HS-5 (cell line): ENCODE data around the gene UBAC2.

ENCODE experiments used
- DNase-seq: peaks from one replicate; pipeline ENCODE4 v3.0.0-alpha.2; 2012; ENCODE audit warnings: low read depth

Gene UBAC2

DNA sequence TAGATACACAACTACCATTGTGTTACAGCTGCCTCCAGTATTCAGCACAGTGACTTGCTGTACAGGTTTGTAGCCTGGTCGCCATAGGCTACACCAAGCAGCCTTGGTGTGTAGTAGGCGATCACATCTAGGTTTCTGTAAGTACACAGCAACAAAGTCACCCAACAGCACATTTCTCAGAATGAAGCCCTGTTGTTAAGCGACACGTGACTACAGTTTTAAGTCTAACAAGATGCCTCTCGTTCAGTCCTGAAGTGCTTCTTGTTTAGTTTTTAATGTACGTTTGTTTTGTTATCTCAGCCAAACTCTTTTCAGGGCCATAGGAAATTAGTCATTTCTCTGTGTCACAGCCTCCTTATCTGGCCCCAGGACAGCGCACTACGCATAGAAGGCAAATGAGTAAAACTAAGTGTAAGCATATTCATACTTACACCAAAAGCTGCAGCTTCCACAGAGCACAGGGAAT is 156.5 kb downstream of the UBAC2 start:
- DNase-seq: peak; percentile 10

DNA sequence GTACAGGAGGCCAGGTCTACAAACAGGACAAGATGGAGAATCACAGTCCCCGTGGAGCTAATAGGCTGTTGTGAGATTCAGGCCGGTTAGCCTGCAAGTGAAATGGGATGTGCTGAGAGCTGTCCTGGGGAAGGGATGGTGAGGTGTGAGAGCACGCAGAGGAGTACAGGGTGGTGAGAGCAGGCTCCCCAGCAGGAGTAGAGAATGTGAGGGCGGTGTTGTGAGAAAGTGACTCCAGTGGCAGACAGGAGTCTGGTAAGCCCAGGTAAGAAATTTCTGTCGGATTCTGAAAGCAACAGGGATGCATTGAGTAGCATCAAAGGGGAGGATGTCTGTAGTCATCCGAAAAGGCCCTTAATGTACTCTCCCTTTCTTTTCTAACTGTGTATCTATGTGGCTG is 157.3 kb downstream of the UBAC2 start:
- no peak for DNase-seq

DNA sequence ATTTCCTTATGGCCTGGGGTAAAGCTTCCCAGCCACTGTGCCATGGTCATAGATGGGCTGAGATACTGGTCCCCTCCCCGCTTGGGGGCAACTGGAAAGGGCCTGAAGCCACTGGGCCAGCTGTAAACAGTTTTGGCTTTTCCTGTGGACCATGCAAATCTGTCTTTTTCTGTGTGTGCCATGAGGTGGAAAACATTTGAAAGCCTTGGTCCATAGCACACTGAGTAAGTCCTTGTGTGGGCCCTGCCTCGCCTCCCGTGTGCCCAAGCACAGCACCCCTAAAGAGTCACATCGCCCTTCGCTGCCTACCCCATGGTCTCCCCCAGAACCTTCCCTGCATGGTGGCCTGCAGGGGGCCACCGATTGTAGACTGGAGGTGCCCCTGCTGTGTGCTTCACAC is 158.9 kb downstream of the UBAC2 start:
- no peak for DNase-seq

DNA sequence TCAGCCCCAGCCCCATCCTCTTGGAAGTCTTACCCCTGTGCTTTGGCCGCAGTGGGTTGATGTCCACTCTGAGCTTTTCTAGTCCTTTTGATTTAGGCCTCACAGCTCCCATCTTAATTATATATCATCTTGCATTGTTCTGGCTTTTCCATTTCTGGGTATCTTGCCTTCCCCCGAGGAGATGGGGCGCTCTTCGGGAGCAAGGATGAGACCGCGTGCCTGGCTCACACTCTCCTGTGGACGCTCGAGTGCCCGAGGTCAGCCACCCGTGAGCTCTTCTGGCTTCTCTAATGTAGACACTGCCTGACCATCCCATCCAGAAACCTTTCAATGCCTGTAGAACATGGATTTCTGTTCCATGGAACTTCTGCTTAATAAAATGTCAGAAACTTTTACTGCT is 160.0 kb downstream of the UBAC2 start:
- no peak for DNase-seq

DNA sequence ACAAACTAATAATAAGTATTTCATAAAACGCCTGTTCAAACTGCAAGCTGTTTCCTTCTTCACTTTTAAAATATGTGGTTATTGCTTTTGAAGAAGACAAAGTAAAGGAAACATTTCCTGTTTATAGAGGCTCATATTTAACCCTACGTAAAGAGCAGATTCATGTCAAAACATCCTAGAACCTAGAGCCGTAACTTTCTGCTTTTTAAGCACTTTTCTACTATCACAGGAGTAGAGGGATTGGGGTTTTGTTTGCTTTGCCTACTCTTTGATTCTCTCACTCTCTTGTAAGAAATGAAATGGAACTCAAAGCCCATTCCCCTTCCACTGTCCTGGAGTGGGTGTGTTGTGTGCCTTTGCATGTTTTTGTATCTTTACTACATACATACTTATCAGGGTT is 160.5 kb downstream of the UBAC2 start:
- DNase-seq: no peak

DNA sequence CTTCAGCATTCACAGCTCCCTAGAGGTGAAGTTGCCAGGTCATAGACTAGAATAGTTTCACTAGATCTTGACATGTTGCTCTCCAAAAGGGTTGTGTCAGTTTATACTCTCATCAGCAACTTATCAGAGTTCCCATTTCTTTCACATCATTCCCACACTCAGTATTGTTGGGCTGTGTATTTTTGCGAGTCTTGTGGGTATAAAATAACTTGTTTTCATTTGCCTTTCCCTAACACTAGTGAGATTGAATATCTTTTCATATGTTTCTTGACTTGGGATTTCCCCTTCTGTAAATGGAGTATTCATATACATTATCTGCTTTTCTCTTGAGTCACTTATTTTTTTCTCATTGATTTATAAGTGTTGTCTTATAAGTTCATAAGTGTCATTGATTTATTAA is 161.7 kb downstream of the UBAC2 start:
- DNase-seq: no peak

DNA sequence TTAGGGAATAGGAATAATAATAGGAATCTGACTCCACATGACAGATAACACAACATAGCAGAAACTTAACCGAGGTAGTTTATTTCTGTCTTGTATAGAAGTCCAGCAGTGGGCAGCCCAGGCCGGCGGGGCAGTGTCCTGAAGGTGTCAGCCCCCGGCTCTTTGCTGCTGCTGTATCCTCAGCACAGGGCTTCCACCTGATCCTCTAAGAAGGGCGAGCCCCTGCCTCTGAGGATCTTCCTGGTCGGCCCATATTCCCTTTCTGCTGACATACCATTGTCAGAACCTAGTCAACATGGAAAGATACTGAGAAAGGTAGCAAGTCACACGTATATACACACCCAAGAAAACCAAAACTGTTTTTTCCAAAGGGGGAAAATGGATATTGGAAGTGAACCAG is 162.7 kb downstream of the UBAC2 start:
- DNase-seq: no peak

DNA sequence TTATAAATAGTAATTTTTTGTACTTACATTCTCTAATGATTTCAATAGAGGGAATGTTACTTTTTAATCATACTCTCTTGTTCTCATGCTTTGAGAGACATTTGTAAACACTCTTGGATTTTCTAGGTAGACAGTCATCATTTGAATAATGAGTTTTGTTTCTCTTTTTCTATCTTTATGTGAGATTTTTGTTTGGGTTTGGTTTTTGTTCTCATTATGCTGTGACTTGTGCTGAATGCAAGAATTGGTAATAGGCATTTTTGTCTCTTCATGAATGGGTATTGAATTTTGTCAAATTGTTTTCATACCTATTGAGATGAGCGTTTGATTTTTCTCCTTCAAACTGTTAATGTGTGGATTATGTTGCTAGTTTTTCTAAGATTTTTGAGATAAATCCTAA is 163.3 kb downstream of the UBAC2 start:
- no peak for DNase-seq

DNA sequence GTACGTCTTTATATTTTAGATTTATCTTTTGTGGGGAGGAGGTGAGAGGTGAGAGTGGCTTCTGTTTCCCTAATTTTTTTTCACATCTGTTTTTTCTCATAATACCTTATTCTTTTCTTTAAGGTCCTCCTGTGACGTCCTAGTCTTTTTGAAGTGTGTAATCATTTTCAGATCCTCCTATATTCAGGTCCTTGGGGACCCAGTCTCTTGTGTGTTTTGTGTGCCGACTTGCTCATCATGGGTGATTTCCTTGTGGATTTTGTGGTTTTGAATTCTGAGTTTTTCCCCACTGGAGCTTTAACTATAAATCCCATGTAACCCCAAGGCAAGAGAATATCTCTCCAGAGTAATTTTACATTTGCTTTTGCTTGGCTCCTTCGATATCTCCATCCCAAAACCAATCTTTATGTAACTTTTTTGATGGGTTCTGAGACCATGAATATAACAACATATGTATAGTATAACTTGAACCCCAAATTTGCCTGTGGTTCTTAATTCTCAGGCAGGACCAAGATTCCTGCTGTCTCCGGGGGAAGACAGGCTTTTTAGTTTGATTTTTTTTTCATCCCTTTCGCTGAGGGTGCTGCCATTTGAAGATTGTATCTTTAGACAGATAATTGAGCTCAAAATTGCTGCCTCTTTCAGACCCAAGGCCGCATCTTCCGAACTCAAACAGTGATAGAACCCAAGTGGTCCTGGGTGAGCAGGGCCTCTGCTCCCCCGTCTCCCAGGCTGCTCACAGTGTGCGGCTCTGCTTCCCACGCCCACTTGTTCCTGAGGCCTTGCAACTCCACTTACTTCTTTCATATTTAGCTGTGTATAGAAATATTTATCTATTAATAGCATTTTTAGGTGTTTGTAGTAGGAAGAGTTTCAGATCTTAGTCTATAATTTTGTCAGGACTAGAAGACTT is 165.7 kb downstream of the UBAC2 start:
- no peak for DNase-seq

DNA sequence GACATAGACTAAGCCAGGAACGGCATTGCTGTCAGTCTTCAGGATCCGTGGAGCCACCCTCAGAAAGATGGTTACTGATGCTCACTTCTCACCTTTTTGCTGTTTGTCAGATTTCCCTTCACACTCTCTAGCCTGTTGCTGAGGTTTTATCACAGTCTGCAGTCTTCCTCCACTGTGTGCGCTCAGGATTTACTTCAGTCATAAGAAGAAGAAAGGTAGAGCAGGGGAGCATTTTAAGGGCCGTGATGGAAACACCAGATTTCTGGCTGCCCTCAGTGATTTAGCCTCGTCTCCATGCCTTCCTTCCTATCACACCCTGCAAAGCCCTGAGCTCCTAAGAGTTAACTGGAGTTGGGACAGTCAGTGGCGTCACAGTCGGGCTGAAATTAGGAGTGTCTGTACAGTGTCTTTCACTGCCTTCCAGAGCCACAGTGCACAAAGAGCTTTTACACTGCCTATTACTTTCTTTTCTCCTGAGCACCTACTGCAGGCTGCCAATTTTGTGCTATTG is 166.5 kb downstream of the UBAC2 start:
- DNase-seq: no peak

DNA sequence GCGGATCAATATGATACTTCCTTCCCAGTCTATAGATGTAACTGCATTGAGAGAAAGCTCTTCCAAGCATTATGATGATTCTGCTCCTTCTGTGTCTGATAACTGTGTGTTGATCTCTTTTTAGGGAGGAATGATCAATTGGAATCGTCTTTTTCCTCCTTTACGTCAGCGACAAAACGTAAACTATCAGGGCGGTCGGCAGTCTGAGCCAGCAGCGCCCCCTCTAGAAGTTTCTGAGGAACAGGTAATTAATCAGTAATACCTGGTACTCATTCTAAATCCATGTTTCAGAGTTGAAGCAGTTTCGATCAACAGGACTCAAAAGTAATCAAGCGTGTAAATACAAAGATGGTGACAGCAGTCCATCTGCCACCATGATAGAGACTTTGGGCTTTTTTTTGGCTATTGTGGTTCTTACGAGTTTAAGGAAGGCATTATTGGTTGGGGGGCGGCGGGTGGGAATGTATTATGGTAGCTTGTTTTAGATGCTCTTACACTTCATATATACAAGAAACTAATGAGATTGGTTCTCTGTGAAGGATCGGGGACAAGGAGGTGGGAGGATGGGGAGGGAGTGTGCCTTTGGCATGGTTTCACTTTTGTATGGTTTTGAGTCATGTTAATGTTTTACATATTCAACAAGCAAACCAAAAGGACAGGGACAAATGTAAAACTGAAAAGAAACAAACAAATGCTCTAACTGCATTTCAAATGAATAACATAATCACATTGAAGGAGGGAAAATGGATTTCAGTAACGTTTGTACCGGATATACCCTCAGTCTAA is 167.2 kb downstream of the UBAC2 start:
- no peak for DNase-seq

DNA sequence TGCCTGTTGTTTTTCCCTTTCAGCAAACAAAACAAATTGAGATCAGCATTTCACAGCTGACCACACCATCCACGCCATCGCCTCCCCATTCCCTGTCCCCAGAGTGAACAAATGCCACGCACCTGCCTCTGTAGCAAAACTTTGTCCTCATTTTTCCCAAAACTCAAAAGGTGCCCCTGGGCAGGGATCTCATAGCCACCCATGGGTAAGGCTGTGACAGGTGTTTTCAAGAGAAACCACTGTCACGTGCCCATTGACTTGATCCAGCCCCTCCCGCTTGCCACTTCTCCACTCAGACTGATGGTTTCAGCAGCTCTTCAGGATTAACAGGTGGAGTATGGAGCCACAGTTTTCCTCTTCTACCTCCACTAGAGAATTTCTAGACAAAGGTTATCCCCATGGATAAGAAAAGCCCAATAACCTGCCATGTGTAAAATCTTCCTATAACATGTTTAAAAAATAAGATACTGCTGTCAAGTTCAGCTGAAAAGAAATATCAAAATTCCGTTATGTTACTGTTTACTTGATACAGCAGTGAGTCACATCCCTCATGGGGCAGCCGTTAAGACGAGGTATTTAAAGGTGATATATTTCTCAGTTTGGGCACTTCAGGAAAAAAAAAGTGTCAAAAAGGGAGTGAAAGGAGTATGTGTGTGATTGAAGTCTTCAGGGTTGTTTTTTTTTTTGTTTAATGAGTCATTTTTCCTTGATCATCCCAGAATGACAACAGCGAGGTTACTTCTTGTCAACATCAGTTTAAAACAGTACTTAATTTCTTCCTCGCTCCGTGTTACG is 170.0 kb downstream of the UBAC2 start:
- DNase-seq: no peak

DNA sequence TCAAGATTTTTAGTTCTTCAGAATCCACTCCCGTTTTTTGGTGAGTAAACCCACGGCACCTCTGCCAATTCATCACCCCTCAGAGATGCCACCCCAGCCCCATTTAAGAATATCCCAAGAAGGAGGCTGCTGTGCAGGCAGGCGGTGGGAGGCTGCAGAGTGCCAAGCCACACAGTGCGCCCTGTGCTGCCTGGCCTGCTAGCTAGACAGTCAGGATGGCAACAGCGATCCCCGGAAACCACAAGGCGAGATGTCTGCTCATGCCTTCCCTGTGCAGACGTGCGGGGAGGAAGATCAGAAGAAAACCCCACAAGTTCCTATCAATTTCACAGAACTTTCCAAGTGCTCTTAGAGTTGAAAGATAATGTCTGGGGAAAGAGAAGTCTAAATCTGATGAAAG is 171.3 kb downstream of the UBAC2 start:
- DNase-seq: no peak

DNA sequence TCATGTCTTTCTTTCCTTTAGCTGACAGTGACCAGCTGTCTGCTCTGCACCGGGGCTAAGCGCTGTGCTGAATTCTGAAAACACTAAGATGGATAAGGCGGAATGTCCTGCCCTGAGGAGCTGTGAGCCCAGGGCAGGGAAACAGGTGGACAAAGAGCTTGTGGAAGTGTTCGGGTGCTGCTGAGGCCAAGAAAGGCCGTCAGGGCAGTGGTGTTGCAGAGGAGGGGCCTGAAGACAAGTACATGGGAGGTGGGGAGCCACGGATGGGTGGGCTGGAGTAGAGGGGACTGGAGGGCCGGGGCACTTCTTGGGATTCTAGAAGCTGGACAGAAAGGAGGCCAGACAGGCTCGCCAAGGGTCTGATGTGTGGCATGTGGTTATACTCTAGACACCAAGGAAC is 172.8 kb downstream of the UBAC2 start:
- no peak for DNase-seq

DNA sequence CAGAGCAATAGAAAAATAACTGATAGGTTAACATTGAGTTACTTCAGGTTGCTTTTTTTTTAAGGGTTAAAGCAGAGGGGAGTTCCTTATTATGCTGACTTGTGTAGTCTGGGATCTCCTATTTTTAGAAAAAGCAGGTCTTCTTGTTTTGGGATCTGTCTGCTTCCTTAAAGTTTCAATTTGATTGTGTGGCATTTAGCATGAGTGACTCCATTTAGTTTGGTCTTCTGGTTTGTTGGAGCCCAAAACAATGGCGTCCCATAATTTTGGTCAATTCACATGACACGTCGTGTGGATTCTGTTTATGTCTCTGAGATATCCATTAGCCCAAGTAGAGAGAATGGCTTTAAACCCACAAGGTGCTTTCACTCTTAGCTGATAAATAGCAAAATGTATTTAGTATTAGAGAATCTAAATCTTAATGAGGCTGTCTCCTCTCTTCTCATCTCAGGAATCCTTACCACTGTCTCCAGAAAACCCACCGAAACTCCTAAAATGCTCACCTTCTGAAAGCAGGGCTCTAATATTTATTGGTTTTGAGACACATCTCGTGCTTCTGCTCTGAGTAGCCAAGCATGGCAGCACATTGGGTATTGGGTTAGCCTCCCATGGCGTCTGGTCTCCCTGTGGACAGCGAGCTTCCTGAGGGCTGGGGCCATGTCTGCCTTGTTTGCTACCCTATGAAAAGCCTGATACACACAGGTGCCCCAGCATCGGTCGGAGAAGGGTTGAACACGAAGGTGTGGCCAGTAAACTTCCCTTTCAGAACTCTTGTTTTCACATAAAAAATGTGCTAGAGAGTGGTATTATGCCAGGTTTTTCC is 173.7 kb downstream of the UBAC2 start:
- no peak for DNase-seq

DNA sequence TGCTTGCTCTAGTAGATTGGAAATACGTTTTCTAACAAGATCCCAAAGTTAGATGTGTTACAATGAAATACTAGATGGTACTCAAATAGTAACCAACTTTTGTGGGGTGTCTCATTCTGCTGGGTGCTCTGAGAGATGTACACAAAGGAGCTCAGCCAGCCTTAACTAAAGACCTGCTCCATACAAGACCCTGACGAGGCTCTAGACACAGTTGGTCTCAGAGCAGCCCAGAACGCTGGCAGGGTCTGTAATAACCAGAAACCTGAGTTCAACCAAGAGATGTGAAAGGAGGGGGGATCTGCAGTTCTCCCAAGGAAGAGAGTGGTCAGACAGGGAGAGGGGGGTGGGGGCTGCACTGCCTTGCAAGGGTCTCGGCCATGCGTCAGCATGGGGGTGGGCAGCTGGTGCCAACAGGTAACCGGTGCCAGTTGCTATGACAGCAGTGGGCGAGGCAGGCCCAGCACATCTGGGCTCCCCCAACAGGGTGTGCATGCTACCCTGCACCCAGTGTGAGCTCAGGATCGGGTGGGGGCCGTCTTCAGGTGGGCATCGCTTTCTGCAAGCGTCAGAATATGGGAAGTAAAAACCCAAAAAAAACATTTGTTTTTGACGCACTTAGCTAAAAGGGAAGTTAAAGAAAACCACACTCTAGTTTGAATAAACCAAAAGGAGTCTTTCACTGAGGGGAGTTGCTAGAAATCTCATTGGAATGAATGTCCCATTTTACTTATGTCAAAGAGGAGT is 174.5 kb downstream of the UBAC2 start:
- no peak for DNase-seq

DNA sequence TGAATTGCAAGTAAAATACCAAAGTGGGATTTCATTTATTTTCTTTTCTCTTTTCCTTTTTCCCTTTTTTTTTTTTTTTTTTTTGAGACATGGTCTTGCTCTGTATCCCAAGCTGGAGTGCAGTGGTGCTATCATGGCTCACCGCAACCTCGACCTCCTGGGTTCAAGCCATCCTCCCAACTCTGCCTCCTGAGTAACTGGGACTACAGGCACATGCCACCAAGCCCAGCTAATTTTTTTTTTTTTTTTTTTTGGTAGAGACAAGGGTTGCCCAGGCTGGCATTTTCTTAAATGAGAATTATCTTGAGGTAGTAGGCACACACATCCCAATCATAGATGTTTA is 175.1 kb downstream of the UBAC2 start:
- DNase-seq: no peak

DNA sequence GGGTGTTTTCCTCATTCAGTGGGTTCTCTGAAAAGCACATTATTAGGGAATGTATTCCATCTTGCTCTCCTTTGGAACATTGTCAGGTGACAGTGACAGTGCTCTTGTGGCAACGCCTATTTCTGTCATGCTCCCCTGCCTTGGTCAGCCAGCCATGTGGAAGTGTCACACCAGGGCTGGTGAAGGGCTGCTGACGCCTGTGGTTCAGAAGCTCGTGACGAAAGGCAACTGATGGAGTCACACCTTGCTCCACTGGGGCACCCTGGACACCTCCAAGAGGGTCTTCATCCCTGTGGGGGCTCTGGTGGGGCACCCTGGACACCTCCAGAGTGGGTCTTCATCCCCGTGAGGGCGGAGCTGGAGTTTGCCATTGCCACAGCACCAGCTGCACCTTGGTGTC is 175.5 kb downstream of the UBAC2 start:
- no peak for DNase-seq

DNA sequence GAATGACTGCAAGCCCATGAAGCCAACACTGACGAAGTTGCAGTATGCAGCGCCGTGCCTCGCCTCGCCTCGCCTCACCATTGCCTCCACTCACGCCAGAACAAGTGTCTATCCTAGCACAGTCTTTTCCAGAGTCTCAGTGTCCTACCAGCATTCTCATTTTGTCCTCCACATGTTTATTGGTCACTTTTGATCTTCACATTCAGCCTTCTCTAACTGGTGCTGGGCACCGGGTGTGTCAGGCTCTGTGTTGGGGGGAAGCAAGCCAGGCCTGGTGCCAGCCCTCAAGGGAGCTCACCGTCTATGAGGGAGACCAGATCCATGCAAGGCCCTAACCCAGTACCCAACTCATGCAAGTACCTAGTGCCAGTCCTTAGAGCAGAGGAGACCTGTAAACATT is 176.3 kb downstream of the UBAC2 start:
- no peak for DNase-seq

DNA sequence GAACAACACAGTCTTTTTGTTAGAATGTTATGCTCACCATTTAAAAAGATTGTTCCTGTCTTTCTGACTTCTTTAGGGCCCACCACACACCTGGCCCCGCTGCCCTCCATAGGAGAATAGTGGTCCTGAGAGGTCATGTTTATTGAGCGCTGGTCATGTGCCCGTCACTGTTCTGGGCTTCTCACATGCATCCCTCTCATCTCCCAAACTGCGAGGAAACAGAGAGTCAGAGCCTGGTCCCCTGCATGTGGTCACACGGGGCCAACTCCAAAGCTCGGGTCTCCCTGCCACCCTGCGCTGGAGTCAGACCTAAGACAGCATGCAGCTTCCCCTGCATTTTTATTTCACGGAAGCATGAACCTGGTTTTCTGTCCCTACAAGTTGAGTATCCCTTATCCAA is 177.0 kb downstream of the UBAC2 start:
- no peak for DNase-seq
